A549 (cell line): ENCODE data around the gene PLPP4. TPM values are rescaled to one million over a fixed set of nuclear protein-coding genes. Genes with fewer than 3 reads are reported as not detected.
A peak's percentile ranks its signal among the peaks of the same experiment; 100 is the strongest.

Experiments
- ATAC-seq, 2 experiments: fragments of 200-7000 bp in 1 of 2; fragments of >200 bp in 1 of 2; cut with Nextera tagmentation in 1 of 2; cut with Tn5 transposase in 1 of 2; 3 replicates each; pipeline versions ENCODE4 v1.8.0 to v1.9.1; 2018 to 2020; ENCODE audit warnings: mild to moderate bottlenecking in 1 of 2, moderate library complexity in 1 of 2
- CTCF ChIA-PET: fragments of 300-600 bp; sonication (Branson Sonifier 250); formaldehyde crosslinking; extraction: SDS; loops from one replicate; lab custom pipeline; 2021; ENCODE audit warnings: antibody characterized with exemption, inconsistent platforms; lab: Yijun Ruan, JAX
- POLR2A ChIA-PET: fragments of 350-600 bp; formaldehyde crosslinking; extraction: SDS; loops from one replicate; lab custom pipeline; 2021; ENCODE audit warnings: antibody characterized with exemption, inconsistent platforms; lab: Yijun Ruan, JAX
- DNase-seq, 2 experiments: peaks; one replicate each; pipeline versions ENCODE4 v3.0.0 to v3.0.0-alpha.2; 2011 to 2016; ENCODE audit warnings: low read depth in 1 of 2, low spot score in 1 of 2
- FAIRE-seq: peaks from 2 replicates; lab custom pipeline; 2011; peaks lifted over from hg19 to GRCh38; lab: Jason Lieb, UNC
- H3K27ac ChIP-seq, 2 experiments: fragments of >200 bp; sonication (Bioruptor Twin); formaldehyde crosslinking; 3 replicates each; pipeline ENCODE4 v1.5.1; 2016 to 2017
- H3K4me1 ChIP-seq: fragments of >200 bp; sonication (Bioruptor Twin); formaldehyde crosslinking; 3 replicates; pipeline ENCODE4 v1.6.1; 2016
- H3K4me2 ChIP-seq: fragments of >200 bp; sonication (Bioruptor Twin); formaldehyde crosslinking; 3 replicates; pipeline ENCODE4 v1.6.1; 2016
- H3K4me3 ChIP-seq: fragments of >200 bp; sonication (Bioruptor Twin); formaldehyde crosslinking; 3 replicates; pipeline ENCODE4 v1.5.1; 2016
- H3K9me3 ChIP-seq: fragments of >200 bp; sonication (Bioruptor Twin); formaldehyde crosslinking; 3 replicates; pipeline ENCODE4 v1.6.1; 2016
- ATOH8 ChIP-seq: fragments of 250-450 bp; sonication (Bioruptor Pico); IDR thresholded peaks from 2 replicates; pipeline ENCODE4 v1.5.0; 2020; ENCODE audit warnings: low read depth, mild to moderate bottlenecking, moderate library complexity
- BCL3 ChIP-seq: fragments of >200 bp; sonication (Bioruptor Twin); formaldehyde crosslinking; IDR thresholded peaks from 3 replicates; pipeline ENCODE4 v1.6.1; 2016
- BHLHE40 ChIP-seq: IDR thresholded peaks from 2 replicates; pipeline ENCODE4 v1.6.1; 2012; ENCODE audit warnings: low read depth, low read length, inconsistent platforms
- CBX2 ChIP-seq: fragments of 200-600 bp; sonication (generic); IDR thresholded peaks from 2 replicates; pipeline ENCODE4 v1.6.1; 2016; ENCODE audit warnings: low read depth, mild to moderate bottlenecking, borderline replicate concordance
- CHD4 ChIP-seq: fragments of 200-600 bp; sonication (generic); IDR thresholded peaks from 2 replicates; pipeline ENCODE4 v1.6.1; 2016; ENCODE audit warnings: antibody characterized with exemption, mild to moderate bottlenecking, borderline replicate concordance
- E2F6 ChIP-seq: IDR thresholded peaks from 2 replicates; pipeline ENCODE4 v1.6.1; 2012; ENCODE audit warnings: low read depth, borderline replicate concordance
- EHF ChIP-seq: fragments of 250-450 bp; sonication (Bioruptor Pico); IDR thresholded peaks from 2 replicates; pipeline ENCODE4 v1.5.0; 2020; ENCODE audit warnings: mild to moderate bottlenecking
- ELK1 ChIP-seq: fragments of 150-350 bp; IDR thresholded peaks from 2 replicates; pipeline ENCODE4 v1.6.1; 2014; ENCODE audit warnings: low read depth, mild to moderate bottlenecking, low read length
- ESRRA ChIP-seq: fragments of 150-350 bp; IDR thresholded peaks from 2 replicates; pipeline ENCODE4 v1.6.1; 2014; ENCODE audit warnings: mild to moderate bottlenecking, low read length, borderline replicate concordance
- FOSB ChIP-seq: fragments of 250-450 bp; sonication (Bioruptor Pico); IDR thresholded peaks from 2 replicates; pipeline ENCODE4 v1.5.0; 2020; ENCODE audit warnings: mild to moderate bottlenecking, moderate library complexity
- FOSL2 ChIP-seq, 2 experiments: fragments of 450-650 bp in 1 of 2; fragments of >200 bp in 1 of 2; sonication (Bioruptor Twin) in 1 of 2; formaldehyde crosslinking; IDR thresholded peaks; 2 replicates each; pipeline versions ENCODE4 v1.5.0 to v1.6.1; 2016 to 2020; ENCODE audit warnings: mild to moderate bottlenecking in 1 of 2, moderate library complexity in 1 of 2
- FOXS1 ChIP-seq: fragments of 250-450 bp; sonication (Bioruptor Pico); IDR thresholded peaks from 2 replicates; pipeline ENCODE4 v1.5.0; 2020; ENCODE audit warnings: mild to moderate bottlenecking, moderate library complexity
- HDAC2 ChIP-seq: fragments of 200-600 bp; sonication (generic); IDR thresholded peaks from 2 replicates; pipeline ENCODE4 v1.6.1; 2016
- HOXB5 ChIP-seq: fragments of 250-450 bp; sonication (Bioruptor Pico); IDR thresholded peaks from 2 replicates; pipeline ENCODE4 v1.5.0; 2020; ENCODE audit warnings: mild to moderate bottlenecking, moderate library complexity
- JUN ChIP-seq, 2 experiments: fragments of >200 bp; sonication (Bioruptor Twin); formaldehyde crosslinking; IDR thresholded peaks; 2 replicates in 1 of 2; 3 replicates in 1 of 2; pipeline ENCODE4 v1.6.1; 2016 to 2017
- KDM1A ChIP-seq: fragments of 200-600 bp; sonication (generic); IDR thresholded peaks from 2 replicates; pipeline ENCODE4 v1.6.1; 2016; ENCODE audit warnings: low read depth, mild to moderate bottlenecking
- KDM5A ChIP-seq: fragments of 200-600 bp; sonication (generic); IDR thresholded peaks from 2 replicates; pipeline ENCODE4 v1.6.1; 2016; ENCODE audit warnings: antibody characterized with exemption, mild to moderate bottlenecking
- NPAS2 ChIP-seq: fragments of 250-450 bp; sonication (Bioruptor Pico); IDR thresholded peaks from 2 replicates; pipeline ENCODE4 v1.8.0; 2022; ENCODE audit warnings: mild to moderate bottlenecking, moderate library complexity, borderline replicate concordance
- NR3C1 ChIP-seq: fragments of >200 bp; sonication (Bioruptor Twin); formaldehyde crosslinking; IDR thresholded peaks from 3 replicates; pipeline ENCODE4 v1.6.1; 2017
- PHF8 ChIP-seq: fragments of 200-600 bp; sonication (generic); IDR thresholded peaks from 2 replicates; pipeline ENCODE4 v1.6.1; 2016; ENCODE audit warnings: low read depth, mild to moderate bottlenecking, antibody characterized with exemption, moderate library complexity, borderline replicate concordance
- POLR2A ChIP-seq: IDR thresholded peaks from 2 replicates; pipeline ENCODE4 v1.6.1; 2012; ENCODE audit warnings: mild to moderate bottlenecking, low read length
- RAD21 ChIP-seq, 2 experiments: fragments of >200 bp in 1 of 2; sonication (Bioruptor Twin) in 1 of 2; formaldehyde crosslinking in 1 of 2; IDR thresholded peaks in 1 of 2; conservative IDR thresholded peaks in 1 of 2; 2 replicates in 1 of 2; 3 replicates in 1 of 2; pipeline ENCODE4 v1.6.1; 2012 to 2018; ENCODE audit warnings: inconsistent platforms in 1 of 2
- RCOR1 ChIP-seq: fragments of 150-350 bp; IDR thresholded peaks from 2 replicates; pipeline ENCODE4 v1.6.1; 2014; ENCODE audit warnings: antibody characterized with exemption, low read length, low read depth
- REST ChIP-seq: fragments of 200-600 bp; sonication (generic); IDR thresholded peaks from 2 replicates; pipeline ENCODE4 v1.6.1; 2016; ENCODE audit warnings: antibody characterized with exemption, mild to moderate bottlenecking, moderate library complexity
- SMC3 ChIP-seq: fragments of >200 bp; sonication (Bioruptor Twin); formaldehyde crosslinking; IDR thresholded peaks from 3 replicates; pipeline ENCODE4 v1.6.1; 2018; ENCODE audit warnings: inconsistent platforms
- SREBF2 ChIP-seq: fragments of 450-650 bp; IDR thresholded peaks from 2 replicates; pipeline ENCODE4 v1.6.1; 2014; ENCODE audit warnings: mild to moderate bottlenecking, moderate library complexity
- TFCP2L1 ChIP-seq: fragments of 250-450 bp; sonication (Bioruptor Pico); IDR thresholded peaks from 2 replicates; pipeline ENCODE4 v1.5.0; 2021; ENCODE audit warnings: mild to moderate bottlenecking
- TP53 ChIP-seq: fragments of 250-450 bp; sonication (Bioruptor Pico); IDR thresholded peaks from 2 replicates; pipeline ENCODE4 v1.5.0; 2021; ENCODE audit warnings: mild to moderate bottlenecking, moderate library complexity
- ZNF302 ChIP-seq: fragments of 250-450 bp; sonication (Bioruptor Pico); IDR thresholded peaks from 2 replicates; pipeline ENCODE4 v1.9.0; 2021; ENCODE audit warnings: inconsistent platforms, mild to moderate bottlenecking, moderate library complexity
- ZSCAN20 ChIP-seq: fragments of 250-450 bp; sonication (Bioruptor Pico); IDR thresholded peaks from 2 replicates; pipeline ENCODE4 v1.8.0; 2022; ENCODE audit warnings: mild to moderate bottlenecking, moderate library complexity
- WGBS: methylation state at CpG from one replicate; pipeline ENCODE4 v1.1.6; 2017; ENCODE audit errors: missing lambda C conversion rate; 5-methylcytosine and 5-hydroxymethylcytosine counted together
- polyA plus RNA-seq, 4 experiments: library from polyadenylated mRNA; depleted of rRNA in 3 of 4; stranded (reverse); fragments of >200 nt; fragmentation: RNase III in 1 of 4; extraction: RNeasy Plus Mini Kit Qiagen cat#74134 plus additional on column Dnase treatment in 1 of 4; gene quantifications; 2 replicates in 3 of 4; 3 replicates in 1 of 4; pipeline ENCODE4 v1.2.3, GENCODE V29; 2011 to 2017

Gene PLPP4
- polyA plus RNA-seq, 2 of the 4 experiments (the other 2 are of a cell fraction): not detected

GRCh38 chr10:120597902-120598301 is 140.9 kb downstream of the PLPP4 start:
- ATAC-seq (no peak), FAIRE-seq (no peak), DNase-seq (no peak)
- Histone ChIP-seq H3K4me2 (no peak overlapping the region), H3K27ac (no peak overlapping the region), H3K9me3 (no peaks in the 10 kb centered on the region), H3K4me1 (no peaks in the 10 kb centered on the region), H3K4me3 (no peak overlapping the region)
- TF ChIP-seq ATOH8 (no peak), HOXB5 (CRISPR knock-in tag) (no peak), ELK1 (no peak), KDM5A (no peak), ZNF302 (CRISPR knock-in tag) (no peak), TFCP2L1 (CRISPR knock-in tag) (no peak), ZSCAN20 (no peak), KDM1A (no peak), CHD4 (no peak), RAD21 (conservative IDR thresholded peaks at IDR 0.05 in 1 of 2, IDR thresholded peaks at IDR 0.05 in 1 of 2) (no peak), FOSB (CRISPR knock-in tag) (no peak), FOSL2 (IDR thresholded peaks at IDR 0.05) (no peak), FOSL2 (CRISPR knock-in tag; IDR thresholded peaks at IDR 0.05) (no peak), NR3C1 (no peak), CBX2 (no peak), POLR2A (no peak), ESRRA (no peak), SMC3 (no peak), PHF8 (no peak), TP53 (no peak)
- WGBS: 33% methylated on average over 3 of the region's 3 CpGs
- ChIA-PET CTCF (no interaction called here), POLR2A (no interaction called here)

- no peaks in the 10 kb centered on the region for H3K4me1 ChIP-seq
- H3K9me3 ChIP-seq: no peaks in the 10 kb centered on the region
- 11% methylated on average over 4 of the region's 5 CpGs for WGBS
- POLR2A ChIA-PET: no interaction called here
- H3K27ac ChIP-seq: no peak overlapping the region
- ATAC-seq: peak in 1 of 2 experiments; percentile 40; a peak in 1 of 6 replicates
- no peak overlapping the region for H3K4me2 ChIP-seq
- CTCF ChIA-PET: no interaction called here
- no peak for DNase-seq
- H3K4me3 ChIP-seq: no peak overlapping the region
- no peak for TF ChIP-seq FOXS1 (CRISPR knock-in tag)
- no peak for TF ChIP-seq POLR2A
- TF ChIP-seq SREBF2: no peak
- TF ChIP-seq NR3C1: no peak
- TF ChIP-seq HDAC2: no peak
- TF ChIP-seq BCL3: no peak
- TF ChIP-seq E2F6: no peak
- no peak for TF ChIP-seq HOXB5 (CRISPR knock-in tag)
- no peak for TF ChIP-seq BHLHE40
- TF ChIP-seq ESRRA: no peak
- no peak for TF ChIP-seq KDM5A
- no peak for TF ChIP-seq CBX2
- TF ChIP-seq EHF: no peak
- no peak for TF ChIP-seq NPAS2 (CRISPR knock-in tag)
- no peak for TF ChIP-seq JUN (IDR thresholded peaks at IDR 0.05)
- no peak for TF ChIP-seq ELK1
- no peak for TF ChIP-seq RCOR1
- TF ChIP-seq REST: no peak
- no peak for TF ChIP-seq TFCP2L1 (CRISPR knock-in tag)
- no peak for FAIRE-seq
Measured at GRCh38 chr10:120598386-120598785, 141.4 kb downstream of the PLPP4 start.
